SK-N-SH (cell line): ENCODE data around the gene PCBP3.

Experiments
- CTCF ChIP-seq: fragments of 200-600 bp; sonication (generic); IDR thresholded peaks from 2 replicates; pipeline ENCODE4 v1.6.1; 2017; ENCODE audit warnings: antibody characterized with exemption, mild to moderate bottlenecking, moderate library complexity
- EP300 ChIP-seq, 2 experiments: IDR thresholded peaks; 2 replicates each; pipeline versions ENCODE4 v1.4.0 to v1.6.1; 2012; ENCODE audit warnings: borderline replicate concordance in 1 of 2, low read depth in 1 of 2, low read length in 1 of 2
- GATA2 ChIP-seq: sonication (generic); formaldehyde crosslinking; IDR thresholded peaks from 2 replicates; pipeline ENCODE4 v1.5.0; 2020; ENCODE audit warnings: mild to moderate bottlenecking, missing genetic modification reagents
- MXI1 ChIP-seq: IDR thresholded peaks from 2 replicates; pipeline ENCODE4 v1.6.1; 2012; ENCODE audit warnings: mild to moderate bottlenecking, low read depth, low read length, improper control_type of control experiment
- POLR2AphosphoS5 ChIP-seq: IDR thresholded peaks from 2 replicates; pipeline ENCODE4 v1.6.1; 2012; ENCODE audit warnings: low read depth, low read length
- RCOR1 ChIP-seq: fragments of 150-350 bp; IDR thresholded peaks from 2 replicates; pipeline ENCODE4 v1.6.1; 2017; ENCODE audit warnings: antibody characterized with exemption, low read length
- REST ChIP-seq: IDR thresholded peaks from 2 replicates; pipeline ENCODE4 v1.6.1; 2012; ENCODE audit warnings: mild to moderate bottlenecking, low read depth, low read length, moderate library complexity
- SMC3 ChIP-seq: IDR thresholded peaks from 2 replicates; pipeline ENCODE4 v1.6.1; 2012; ENCODE audit warnings: low read depth, low read length, improper control_type of control experiment
- TAF1 ChIP-seq: IDR thresholded peaks from 2 replicates; pipeline ENCODE4 v1.6.1; 2012; ENCODE audit warnings: low read depth, mild to moderate bottlenecking, low read length, moderate library complexity, borderline replicate concordance

GRCh38 chr21:45767071-45768006, 123.8 kb downstream of the PCBP3 start:
- no peak for TF ChIP-seq CTCF
- no peak for TF ChIP-seq SMC3
- 0 out of 2 replicates have a peak, but pooled peaks have one; percentile 53 for TF ChIP-seq POLR2AphosphoS5
- no peak for TF ChIP-seq REST
- peak; percentile 83 for TF ChIP-seq GATA2 (CRISPR knock-in tag)
- TF ChIP-seq EP300 (IDR thresholded peaks at IDR 0.05; ENCODE audit: borderline replicate concordance in 1 of 2, low read depth in 1 of 2, low read length in 1 of 2): peak; percentile 69 to 92; a peak in 3 of 4 replicates
- TF ChIP-seq MXI1: peak; percentile 71; the same call in 1 of the 2 replicates
- peak; percentile 96 for TF ChIP-seq RCOR1
- no peak for TF ChIP-seq TAF1
